ENCODE data around the gene ARHGAP8.

The ARHGAP8 gene

DNA sequence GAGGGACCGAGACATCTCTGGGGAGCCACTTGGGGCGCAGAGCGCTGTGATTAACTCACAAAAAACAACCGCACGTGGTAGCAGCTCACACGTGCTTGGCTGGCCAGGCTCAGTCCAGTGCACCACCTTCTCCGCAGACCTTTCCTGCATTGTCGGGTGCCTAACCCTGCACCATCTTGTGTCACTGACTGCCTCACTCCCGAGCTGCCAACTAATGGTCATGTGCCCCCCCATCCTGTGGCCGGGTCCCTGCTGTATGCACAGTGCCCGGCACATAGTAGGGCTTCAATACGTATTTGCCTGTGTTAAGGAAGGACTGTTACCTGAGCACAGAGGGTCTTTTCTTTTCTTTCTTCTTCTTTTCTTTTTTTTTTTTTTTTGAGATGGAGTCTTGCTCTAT lies 71.9 kb downstream of the ARHGAP8 start:
- Histone ChIP-seq H3K9ac (ENCODE audit: low read depth, low read length, poor library complexity) (no peak overlapping the region), H3K4ac (ENCODE audit: low read length) (no peak overlapping the region)
- WGBS, 2 donors (ENCODE audit: extremely low coverage in 2 of 2, insufficient read length in 2 of 2, insufficient replicate concordance in 1 of 2), result no CpG with 5 or more reads among the region's 12 CpGs

DNA sequence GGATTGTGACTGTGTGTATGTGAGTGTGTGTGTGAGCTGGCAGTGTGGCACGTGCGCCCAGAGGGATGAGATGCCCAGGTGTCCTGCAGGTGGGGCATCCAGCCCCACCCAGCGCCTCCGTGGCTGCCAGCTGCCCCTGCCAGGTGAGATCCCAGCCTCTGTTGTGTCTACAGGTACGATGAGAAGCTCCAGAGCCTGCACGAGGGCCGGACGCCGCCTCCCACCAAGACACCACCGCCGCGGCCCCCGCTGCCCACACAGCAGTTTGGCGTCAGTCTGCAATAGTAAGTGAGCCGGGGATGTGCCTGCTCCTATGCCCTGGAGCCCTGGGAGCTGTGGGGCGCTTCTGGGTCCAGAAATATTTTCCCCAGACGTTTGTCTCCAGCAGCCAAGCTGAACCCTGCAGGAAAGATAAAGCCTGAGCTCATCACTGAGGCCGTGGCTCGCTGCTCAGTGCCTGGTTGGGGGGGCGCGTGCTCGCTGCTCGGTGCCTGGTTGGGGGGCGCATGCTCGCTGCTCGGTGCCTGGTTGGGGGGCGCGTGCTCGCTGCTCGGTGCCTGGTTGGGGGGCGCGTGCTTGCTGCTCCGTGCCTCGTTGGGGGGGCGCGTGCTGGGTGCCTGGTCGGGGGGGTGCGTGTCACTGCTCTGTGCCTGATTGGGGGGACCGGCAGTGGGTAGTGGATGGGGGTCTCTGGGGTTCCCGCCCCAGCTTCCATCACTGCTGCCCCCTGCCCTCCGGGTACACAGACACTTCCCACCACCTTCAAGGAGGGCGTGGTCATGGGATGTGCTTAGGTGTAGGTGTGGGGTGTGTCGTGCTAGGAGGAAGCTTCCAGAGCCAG lies 73.2 kb downstream of the ARHGAP8 start:
- no peaks in the 10 kb centered on the region for H3K4me1 ChIP-seq (ENCODE audit: control insufficient read depth in 2 of 2, insufficient read depth in 1 of 2, low read depth in 1 of 2, low read length in 2 of 2)
- H2BK15ac ChIP-seq (ENCODE audit: low read length), result no peak overlapping the region
- peak overlapping the region; percentile 53 for H2BK12ac ChIP-seq (ENCODE audit: low read length)
- peaks cover 2% of the 10 kb centered on the region for H3K79me1 ChIP-seq (ENCODE audit: low read depth, low read length)
- H3K18ac ChIP-seq (ENCODE audit: low read length), result peak overlapping the region; percentile 16
- no peak overlapping the region for H2BK5ac ChIP-seq (ENCODE audit: low read length)
- H2AK5ac ChIP-seq (ENCODE audit: low read depth, low read length), result peak overlapping the region; percentile 45
- peaks cover 0 to 11% (median 0%) of the 10 kb centered on the region in 3 experiments for H3K27me3 ChIP-seq (ENCODE audit: control insufficient read depth in 3 of 3, insufficient read depth in 3 of 3, low read depth in 1 of 3, low read length in 3 of 3)
- no peak overlapping the region for H3K4me2 ChIP-seq (ENCODE audit: insufficient read depth, low read length, poor library complexity, severe bottlenecking)
- no peaks in the 10 kb centered on the region for H3K36me3 ChIP-seq (replicated peaks in 1 of 2; ENCODE audit: control insufficient read depth in 2 of 2, insufficient read depth in 2 of 2, low read length in 2 of 2)
- DNase-seq (ENCODE audit: low spot score), result no peak
- H3K4me3 ChIP-seq (ENCODE audit: low read length in 2 of 2), result no peak overlapping the region
- H3K23ac ChIP-seq (ENCODE audit: low read depth, low read length, poor library complexity), result peak overlapping the region; percentile 52
- WGBS, 2 donors (ENCODE audit: extremely low coverage in 2 of 2, insufficient read length in 2 of 2, insufficient replicate concordance in 1 of 2), result no CpG with 5 or more reads among the region's 43 CpGs
- no peak overlapping the region for H2BK120ac ChIP-seq (ENCODE audit: low read depth, low read length)
- H3K9me3 ChIP-seq (replicated peaks in 1 of 2; ENCODE audit: control insufficient read depth in 2 of 2, insufficient read depth in 1 of 2, low read depth in 1 of 2, low read length in 2 of 2), result no peaks in the 10 kb centered on the region
- H3K27ac ChIP-seq (replicated peaks; ENCODE audit: low read length), result no peak overlapping the region
- no peak overlapping the region for H3K14ac ChIP-seq (ENCODE audit: low read length)
- H4K91ac ChIP-seq (ENCODE audit: low read depth, low read length, poor library complexity), result peak overlapping the region; percentile 87
- H3K9ac ChIP-seq (ENCODE audit: low read depth, low read length, poor library complexity), result no peak overlapping the region
- no peak overlapping the region for H2AFZ ChIP-seq (ENCODE audit: low read length)
- H3K4ac ChIP-seq (ENCODE audit: low read length), result no peak overlapping the region
- H4K8ac ChIP-seq (ENCODE audit: low read depth, low read length), result peak overlapping the region; percentile 55

More for the DNA sequence above, 71.9 kb downstream of the ARHGAP8 start:
- no peak overlapping the region for H4K8ac ChIP-seq (ENCODE audit: low read depth, low read length)
- H2BK120ac ChIP-seq (ENCODE audit: low read depth, low read length), result no peak overlapping the region
- H3K18ac ChIP-seq (ENCODE audit: low read length), result no peak overlapping the region
- H3K79me1 ChIP-seq (ENCODE audit: low read depth, low read length), result peaks cover 2% of the 10 kb centered on the region
- no peak overlapping the region for H2AFZ ChIP-seq (ENCODE audit: low read length)
- H2AK5ac ChIP-seq (ENCODE audit: low read depth, low read length), result peak overlapping the region; percentile 12
- no peak overlapping the region for H2BK5ac ChIP-seq (ENCODE audit: low read length)
- no peak overlapping the region for H4K91ac ChIP-seq (ENCODE audit: low read depth, low read length, poor library complexity)
- no peak overlapping the region for H3K4me3 ChIP-seq (ENCODE audit: low read length in 2 of 2)
- no peak for DNase-seq (ENCODE audit: low spot score)
- H3K27me3 ChIP-seq (ENCODE audit: control insufficient read depth in 3 of 3, insufficient read depth in 3 of 3, low read depth in 1 of 3, low read length in 3 of 3), result peaks cover 0 to 11% (median 0%) of the 10 kb centered on the region in 3 experiments
- H2BK15ac ChIP-seq (ENCODE audit: low read length), result no peak overlapping the region
- no peak overlapping the region for H2BK12ac ChIP-seq (ENCODE audit: low read length)
- no peak overlapping the region for H3K23ac ChIP-seq (ENCODE audit: low read depth, low read length, poor library complexity)
- H3K4me2 ChIP-seq (ENCODE audit: insufficient read depth, low read length, poor library complexity, severe bottlenecking), result no peak overlapping the region
- H3K4me1 ChIP-seq (ENCODE audit: control insufficient read depth in 2 of 2, insufficient read depth in 1 of 2, low read depth in 1 of 2, low read length in 2 of 2), result no peaks in the 10 kb centered on the region
- H3K9me3 ChIP-seq (replicated peaks in 1 of 2; ENCODE audit: control insufficient read depth in 2 of 2, insufficient read depth in 1 of 2, low read depth in 1 of 2, low read length in 2 of 2), result no peaks in the 10 kb centered on the region
- H3K27ac ChIP-seq (replicated peaks; ENCODE audit: low read length), result no peak overlapping the region
- no peak overlapping the region for H3K14ac ChIP-seq (ENCODE audit: low read length)
- no peaks in the 10 kb centered on the region for H3K36me3 ChIP-seq (replicated peaks in 1 of 2; ENCODE audit: control insufficient read depth in 2 of 2, insufficient read depth in 2 of 2, low read length in 2 of 2)

DNA sequence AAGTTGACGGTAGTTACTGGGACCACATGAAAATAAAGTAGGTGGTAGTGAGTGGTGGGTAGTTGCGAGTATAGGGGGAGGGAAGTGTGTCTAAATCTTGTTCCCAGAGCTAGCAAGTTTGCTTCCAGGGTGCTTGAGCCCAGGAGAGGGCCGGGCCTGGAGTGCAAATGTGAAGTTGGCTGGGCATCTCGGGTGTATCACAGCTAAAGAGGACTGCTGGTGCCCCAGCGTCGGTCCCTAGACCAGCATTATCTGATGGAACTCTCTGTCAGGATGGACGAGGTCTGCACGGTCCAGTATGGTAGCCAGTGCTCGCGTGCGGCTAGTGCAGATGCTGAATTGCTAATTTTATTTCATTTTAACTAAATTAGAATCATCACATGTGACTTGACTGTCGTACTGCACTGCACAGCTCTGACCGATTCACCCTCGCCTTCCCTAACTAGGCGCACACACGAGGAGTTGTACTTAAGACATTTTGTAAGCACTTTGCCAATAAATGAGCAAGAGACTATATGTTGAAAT lies 75.4 kb downstream of the ARHGAP8 start:
- Histone ChIP-seq H3K27me3 (ENCODE audit: control insufficient read depth in 3 of 3, insufficient read depth in 3 of 3, low read depth in 1 of 3, low read length in 3 of 3) (peaks cover 0 to 3% (median 0%) of the 10 kb centered on the region in 3 experiments), H3K4me3 (ENCODE audit: low read length in 2 of 2) (no peak overlapping the region)

DNA sequence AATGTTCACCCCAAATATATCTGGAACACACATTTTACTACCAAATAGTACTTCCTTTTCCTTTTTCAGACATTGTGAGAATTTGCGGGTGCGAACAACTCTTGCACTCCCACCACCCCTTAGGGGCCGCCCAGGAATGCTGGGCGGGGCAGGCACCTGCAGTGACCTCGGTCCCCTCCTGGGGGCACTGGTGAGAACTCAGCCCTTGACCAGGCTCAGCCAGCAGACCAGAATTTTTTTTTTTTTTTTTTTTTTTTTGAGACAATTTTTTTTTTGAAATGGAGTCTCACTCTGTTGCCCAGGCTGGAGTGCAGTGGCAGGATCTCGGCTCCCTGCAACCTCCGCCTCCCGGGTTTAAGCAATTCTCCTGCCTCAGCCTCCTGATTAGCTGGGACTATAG lies 75.8 kb downstream of the ARHGAP8 start:
- H3K14ac ChIP-seq (ENCODE audit: low read length), result no peak overlapping the region
- no peak overlapping the region for H2BK120ac ChIP-seq (ENCODE audit: low read depth, low read length)
- H2BK15ac ChIP-seq (ENCODE audit: low read length), result no peak overlapping the region
- no peak overlapping the region for H2AK5ac ChIP-seq (ENCODE audit: low read depth, low read length)
- H4K91ac ChIP-seq (ENCODE audit: low read depth, low read length, poor library complexity), result no peak overlapping the region
- H3K27ac ChIP-seq (replicated peaks; ENCODE audit: low read length), result no peak overlapping the region
- no CpG with 5 or more reads among the region's 8 CpGs for WGBS, 2 donors (ENCODE audit: extremely low coverage in 2 of 2, insufficient read length in 2 of 2, insufficient replicate concordance in 1 of 2)
- no peak overlapping the region for H3K4ac ChIP-seq (ENCODE audit: low read length)
- no peak overlapping the region for H2AFZ ChIP-seq (ENCODE audit: low read length)
- H3K9me3 ChIP-seq (replicated peaks in 1 of 2; ENCODE audit: control insufficient read depth in 2 of 2, insufficient read depth in 1 of 2, low read depth in 1 of 2, low read length in 2 of 2), result no peaks in the 10 kb centered on the region
- H3K9ac ChIP-seq (ENCODE audit: low read depth, low read length, poor library complexity), result no peak overlapping the region
- H3K4me3 ChIP-seq (ENCODE audit: low read length in 2 of 2), result no peak overlapping the region
- no peaks in the 10 kb centered on the region for H3K4me1 ChIP-seq (ENCODE audit: control insufficient read depth in 2 of 2, insufficient read depth in 1 of 2, low read depth in 1 of 2, low read length in 2 of 2)
- H2BK12ac ChIP-seq (ENCODE audit: low read length), result no peak overlapping the region
- no peak overlapping the region for H2BK5ac ChIP-seq (ENCODE audit: low read length)
- H3K23ac ChIP-seq (ENCODE audit: low read depth, low read length, poor library complexity), result no peak overlapping the region
- H3K36me3 ChIP-seq (replicated peaks in 1 of 2; ENCODE audit: control insufficient read depth in 2 of 2, insufficient read depth in 2 of 2, low read length in 2 of 2), result no peaks in the 10 kb centered on the region
- no peaks in the 10 kb centered on the region for H3K27me3 ChIP-seq (ENCODE audit: control insufficient read depth in 3 of 3, insufficient read depth in 3 of 3, low read depth in 1 of 3, low read length in 3 of 3)
- H4K8ac ChIP-seq (ENCODE audit: low read depth, low read length), result no peak overlapping the region
- H3K18ac ChIP-seq (ENCODE audit: low read length), result no peak overlapping the region
- no peak overlapping the region for H3K4me2 ChIP-seq (ENCODE audit: insufficient read depth, low read length, poor library complexity, severe bottlenecking)
- no peak for DNase-seq (ENCODE audit: low spot score)
- peaks cover 2% of the 10 kb centered on the region for H3K79me1 ChIP-seq (ENCODE audit: low read depth, low read length)

More for the DNA sequence above, 75.4 kb downstream of the ARHGAP8 start:
- Histone ChIP-seq H3K14ac (ENCODE audit: low read length) (no peak overlapping the region), H2BK12ac (ENCODE audit: low read length) (no peak overlapping the region), H3K36me3 (replicated peaks in 1 of 2; ENCODE audit: control insufficient read depth in 2 of 2, insufficient read depth in 2 of 2, low read length in 2 of 2) (no peaks in the 10 kb centered on the region), H3K4me1 (ENCODE audit: control insufficient read depth in 2 of 2, insufficient read depth in 1 of 2, low read depth in 1 of 2, low read length in 2 of 2) (no peaks in the 10 kb centered on the region), H3K9ac (ENCODE audit: low read depth, low read length, poor library complexity) (no peak overlapping the region), H3K27ac (replicated peaks; ENCODE audit: low read length) (no peak overlapping the region), H3K18ac (ENCODE audit: low read length) (no peak overlapping the region), H3K23ac (ENCODE audit: low read depth, low read length, poor library complexity) (no peak overlapping the region), H2AFZ (ENCODE audit: low read length) (no peak overlapping the region), H3K79me1 (ENCODE audit: low read depth, low read length) (peaks cover 2% of the 10 kb centered on the region), H4K8ac (ENCODE audit: low read depth, low read length) (no peak overlapping the region), H2AK5ac (ENCODE audit: low read depth, low read length) (no peak overlapping the region), H2BK120ac (ENCODE audit: low read depth, low read length) (no peak overlapping the region), H3K9me3 (replicated peaks in 1 of 2; ENCODE audit: control insufficient read depth in 2 of 2, insufficient read depth in 1 of 2, low read depth in 1 of 2, low read length in 2 of 2) (no peaks in the 10 kb centered on the region), H3K4ac (ENCODE audit: low read length) (no peak overlapping the region), H3K4me2 (ENCODE audit: insufficient read depth, low read length, poor library complexity, severe bottlenecking) (no peak overlapping the region), H2BK5ac (ENCODE audit: low read length) (no peak overlapping the region), H2BK15ac (ENCODE audit: low read length) (no peak overlapping the region), H4K91ac (ENCODE audit: low read depth, low read length, poor library complexity) (no peak overlapping the region)
- no CpG with 5 or more reads among the region's 16 CpGs for WGBS, 2 donors (ENCODE audit: extremely low coverage in 2 of 2, insufficient read length in 2 of 2, insufficient replicate concordance in 1 of 2)
- DNase-seq (ENCODE audit: low spot score), result no peak

All from neuronal stem cell (in vitro differentiated cells).